GM21526 (cell line): ENCODE measurements around the gene CCDC187.

Source experiments
- ATAC-seq: cut with Tn5 transposase; IDR thresholded peaks from one replicate; pipeline ENCODE4 v1.9.1; 2021; ENCODE audit warnings: moderate library complexity; ENCODE audit not compliant: unreplicated experiment, low FRiP score

The CCDC187 gene

DNA sequence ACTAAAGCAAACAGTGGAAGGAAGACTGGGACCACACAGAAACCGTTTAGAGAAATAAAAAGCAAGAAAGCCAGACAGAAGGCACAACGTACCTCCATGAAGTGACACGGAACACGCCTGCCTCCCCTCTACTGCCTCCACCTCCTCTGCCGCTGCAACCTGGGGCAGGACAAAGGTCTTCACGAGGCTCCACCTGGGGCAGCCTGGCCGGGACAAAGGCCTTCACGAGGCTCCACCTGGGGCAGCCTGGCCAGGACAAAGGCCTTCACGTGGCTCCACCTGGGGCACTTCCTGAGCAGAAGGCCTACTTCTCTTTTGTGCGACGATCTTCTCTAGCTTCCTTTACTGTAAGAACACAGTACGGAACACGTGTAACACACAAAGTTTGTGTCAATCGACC, 70.0 kb downstream of the CCDC187 start:
- no peak for ATAC-seq

- ATAC-seq: no peak
These were observed 70.5 kb downstream of the CCDC187 start for GRCh38 chr9:136233411-136233810.

DNA sequence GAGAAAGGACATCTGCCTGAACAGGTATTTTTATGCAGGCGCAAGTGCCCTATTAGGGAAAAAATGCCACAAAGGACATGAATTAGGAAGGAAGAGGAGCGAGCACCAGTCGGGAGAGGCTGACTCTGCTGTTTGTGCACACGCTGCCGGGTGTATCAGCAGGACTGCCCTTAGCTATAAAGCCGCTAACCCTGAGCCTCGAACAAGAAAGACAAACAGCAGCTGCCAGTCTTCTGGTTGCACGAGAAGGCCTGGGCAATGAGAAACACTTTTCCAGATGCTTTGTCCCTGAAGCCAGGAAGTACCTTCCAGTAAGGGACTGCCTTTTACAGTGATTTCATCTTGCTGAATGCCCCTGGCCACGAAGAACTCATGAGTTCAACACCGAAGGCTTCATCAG, 70.9 kb downstream of the CCDC187 start:
- no peak for ATAC-seq

- ATAC-seq: no peak
These were observed 72.2 kb downstream of the CCDC187 start for GRCh38 chr9:136231478-136232297.

DNA sequence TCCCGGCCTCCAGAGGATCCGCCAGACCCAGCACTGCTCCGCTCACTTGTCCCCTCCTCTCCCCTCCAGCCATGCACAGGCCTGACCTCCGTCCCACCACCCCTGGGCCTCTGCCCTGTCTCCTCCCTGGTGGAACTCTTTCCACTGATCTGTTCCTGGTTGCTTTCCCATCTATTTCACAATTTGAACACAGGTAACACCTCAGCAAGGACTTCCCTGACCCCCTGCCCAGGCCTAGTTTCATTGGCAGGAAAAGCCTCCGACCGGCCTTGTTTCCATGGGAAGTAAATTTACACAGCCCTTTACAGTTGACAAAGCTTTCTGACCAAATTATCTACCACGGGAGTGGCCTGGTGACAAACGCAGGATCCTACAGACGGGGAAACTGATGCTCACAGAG, 73.1 kb downstream of the CCDC187 start:
- ATAC-seq: no peak

DNA sequence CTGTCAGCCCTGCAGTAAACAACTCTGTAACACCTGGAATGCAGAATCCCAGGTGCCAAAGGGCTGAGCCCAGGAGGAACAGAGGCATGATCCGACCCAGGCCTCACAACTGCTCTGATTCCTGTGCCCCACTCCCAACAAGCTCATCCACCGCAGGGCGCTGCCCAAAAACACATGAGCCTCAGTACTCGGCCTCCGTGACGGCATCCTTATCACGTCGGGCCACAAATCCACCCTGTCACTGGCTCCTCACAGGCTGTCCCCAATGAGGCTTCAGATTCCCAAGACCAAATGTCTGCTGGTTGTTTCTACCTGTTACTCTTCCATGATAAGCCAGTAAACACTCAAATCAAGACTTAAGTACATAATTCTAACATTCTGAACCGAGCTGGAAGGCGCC, 73.5 kb downstream of the CCDC187 start:
- ATAC-seq: no peak

- ATAC-seq: no peak
These were observed 74.5 kb downstream of the CCDC187 start for GRCh38 chr9:136229096-136230065.

DNA sequence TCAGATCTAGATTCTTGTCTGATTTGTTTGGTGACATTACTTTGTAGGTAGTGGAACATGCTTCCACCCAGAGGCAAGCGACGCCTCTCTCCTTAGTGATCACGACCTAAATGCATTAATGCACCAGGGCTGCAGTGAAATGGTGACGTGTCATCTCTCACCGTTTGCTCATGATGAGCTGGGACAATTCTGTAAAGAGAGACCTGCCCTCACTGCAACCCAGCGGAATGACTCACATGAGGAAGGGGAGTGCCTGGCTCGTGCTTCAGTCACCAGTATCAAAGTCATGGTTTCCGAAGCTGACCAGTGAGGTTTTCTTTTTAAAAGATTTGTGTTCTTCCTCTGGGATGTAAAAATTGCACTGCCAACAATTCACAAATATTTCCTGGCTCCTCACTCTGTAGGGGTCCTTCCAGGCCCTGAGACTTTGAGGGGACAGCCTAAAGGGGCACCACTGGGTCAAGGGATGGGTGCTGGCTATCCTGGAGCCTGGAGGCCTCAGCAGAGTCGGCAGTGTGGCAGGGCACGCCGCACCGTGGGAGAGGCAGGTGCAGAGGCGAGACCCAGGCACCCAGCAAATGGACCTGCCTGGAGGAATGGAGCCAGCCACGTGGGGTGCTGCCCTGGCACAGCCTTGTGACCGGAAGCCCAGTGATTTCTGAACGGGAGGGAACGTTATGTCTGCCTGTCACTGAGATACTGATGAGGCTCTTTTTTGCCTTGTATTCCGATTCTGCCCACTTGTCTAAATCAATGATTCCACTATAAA, 75.6 kb downstream of the CCDC187 start:
- ATAC-seq: no peak

GRCh38 chr9:136226680-136227407, 77.0 kb downstream of the CCDC187 start:
- ATAC-seq: no peak

DNA sequence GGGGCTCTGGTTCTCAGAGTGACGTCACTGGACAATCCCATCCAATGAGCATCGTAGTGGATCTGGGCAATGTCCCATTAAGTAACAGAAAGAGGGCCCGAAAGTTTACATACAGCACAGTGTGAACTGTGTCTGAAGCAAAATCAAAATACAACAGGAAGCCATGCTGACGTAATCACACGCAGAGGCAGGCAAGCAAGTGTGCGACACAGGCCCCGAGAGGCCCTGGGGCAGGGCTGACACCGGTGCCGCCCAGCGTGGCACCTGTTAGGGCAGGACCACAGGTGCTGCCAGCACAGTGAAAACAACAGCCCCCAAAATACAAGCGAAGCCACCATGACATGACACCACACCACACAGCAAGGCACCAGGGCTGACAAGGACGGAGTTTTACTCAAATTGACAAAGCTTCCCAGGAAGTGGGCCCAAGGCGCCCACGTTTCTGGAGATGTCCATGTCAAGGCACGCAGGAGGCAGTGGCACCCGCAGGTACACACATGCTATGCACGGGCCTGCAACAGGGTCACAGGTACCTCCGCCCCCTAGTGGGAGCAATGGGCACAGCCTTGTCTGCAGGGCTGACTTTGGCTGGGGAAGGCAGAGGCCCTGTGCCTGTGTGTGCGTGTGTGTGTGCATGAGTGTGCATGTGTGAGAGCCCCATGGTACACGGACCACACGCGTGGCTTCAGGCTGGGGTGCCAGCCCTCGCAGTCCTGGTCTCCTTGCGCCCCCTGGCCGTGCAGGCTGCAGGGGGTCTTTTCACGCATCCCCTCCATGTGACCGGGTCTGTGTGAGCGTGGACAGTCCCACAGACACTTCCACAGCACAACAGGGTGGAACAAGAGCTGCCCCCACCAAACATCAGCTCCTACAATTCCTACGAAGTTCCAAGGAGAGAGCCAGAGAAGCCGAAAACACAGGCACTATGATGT, 77.9 kb downstream of the CCDC187 start:
- no peak for ATAC-seq

GRCh38 chr9:136225366-136225747, 78.5 kb downstream of the CCDC187 start:
- ATAC-seq: no peak

GRCh38 chr9:136223871-136224640, 79.8 kb downstream of the CCDC187 start:
- ATAC-seq: no peak

DNA sequence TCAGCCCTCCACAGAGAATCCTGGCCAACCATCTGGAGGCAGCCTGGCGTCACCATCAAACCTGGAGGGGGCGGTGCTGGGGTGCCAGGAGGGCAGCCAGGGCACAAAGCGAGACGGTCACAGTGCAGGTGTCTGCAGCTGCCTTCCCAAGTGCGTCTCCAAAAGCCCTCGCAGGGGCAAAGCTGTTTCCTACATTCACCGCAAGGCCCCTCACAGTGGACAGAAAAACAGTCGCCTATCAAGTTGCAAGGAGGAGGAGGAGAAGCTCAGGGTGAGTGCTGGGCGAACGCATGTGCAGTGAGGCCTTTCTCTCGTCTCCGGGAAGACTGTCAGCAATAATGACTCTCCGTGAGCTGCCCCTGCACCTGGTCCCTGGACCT, 81.0 kb downstream of the CCDC187 start:
- no peak for ATAC-seq

DNA sequence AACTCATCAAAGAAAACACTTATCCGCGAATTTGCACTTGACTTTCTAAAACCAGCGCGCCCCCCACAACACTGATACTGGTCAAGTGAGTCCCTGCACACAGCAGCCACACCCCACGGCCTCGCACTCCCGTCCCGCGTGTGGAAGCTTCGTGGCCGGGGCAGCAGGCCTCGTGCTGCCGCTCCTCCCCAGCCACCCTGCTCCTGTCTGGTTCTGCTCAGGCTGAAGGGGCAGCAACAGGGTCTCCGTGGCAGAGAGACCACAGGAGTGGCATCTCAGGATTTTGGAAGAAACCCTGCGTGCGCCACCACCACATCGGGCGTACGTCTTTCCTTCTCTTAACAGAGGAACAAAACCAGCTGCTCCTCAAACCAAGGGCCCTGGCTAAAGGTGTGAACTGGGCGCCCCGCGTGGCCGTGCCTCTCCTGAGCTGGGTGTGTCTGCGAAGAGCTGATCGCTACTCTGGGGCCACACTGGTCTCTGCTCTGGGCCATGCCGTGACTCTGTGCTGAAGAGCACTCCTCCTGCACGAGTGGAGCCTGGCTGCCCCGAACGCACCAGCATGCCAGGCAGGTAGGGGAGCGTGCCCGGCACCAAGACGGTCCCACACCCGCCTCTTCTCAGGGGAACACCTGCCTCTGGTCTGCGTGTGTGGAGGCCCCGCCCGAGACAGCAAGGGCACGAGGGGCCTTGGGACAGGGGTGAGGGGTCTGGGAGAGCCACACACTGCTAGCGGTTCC, 81.6 kb downstream of the CCDC187 start:
- ATAC-seq: no peak

DNA sequence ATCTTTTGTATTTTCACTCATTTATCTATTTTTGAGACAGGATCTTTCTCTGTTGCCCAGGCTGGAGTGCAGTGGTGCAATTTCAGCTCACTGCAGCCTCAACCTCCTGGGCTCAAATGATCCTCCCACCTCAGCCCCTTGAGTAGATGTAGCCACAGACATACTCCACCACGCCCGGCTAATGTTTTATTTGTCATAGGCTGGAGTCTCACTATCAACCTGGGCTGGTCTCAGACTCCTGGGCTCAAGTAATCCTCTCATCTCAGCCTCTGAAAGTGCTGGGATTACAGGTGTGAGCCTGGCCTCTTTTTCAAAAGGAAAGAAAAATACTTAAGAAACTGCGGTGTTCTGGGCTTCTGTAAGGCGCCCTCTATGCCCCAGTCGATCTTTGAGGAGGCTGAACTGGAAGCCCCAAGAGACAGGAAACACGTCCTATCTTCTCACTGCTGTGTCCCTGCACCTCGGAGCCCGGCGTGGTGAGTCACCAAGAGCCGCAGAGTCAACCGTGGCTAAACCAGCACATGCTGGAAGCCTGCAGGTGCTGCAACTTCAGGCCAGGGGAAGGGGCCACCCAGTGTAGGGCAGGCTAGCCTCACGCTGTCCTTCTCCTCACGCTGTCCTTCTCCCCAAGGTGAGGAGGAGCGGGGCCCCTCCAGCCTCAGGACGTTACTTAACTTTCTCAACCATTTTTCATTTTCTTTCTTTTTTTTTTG, 83.7 kb downstream of the CCDC187 start:
- ATAC-seq: no peak

DNA sequence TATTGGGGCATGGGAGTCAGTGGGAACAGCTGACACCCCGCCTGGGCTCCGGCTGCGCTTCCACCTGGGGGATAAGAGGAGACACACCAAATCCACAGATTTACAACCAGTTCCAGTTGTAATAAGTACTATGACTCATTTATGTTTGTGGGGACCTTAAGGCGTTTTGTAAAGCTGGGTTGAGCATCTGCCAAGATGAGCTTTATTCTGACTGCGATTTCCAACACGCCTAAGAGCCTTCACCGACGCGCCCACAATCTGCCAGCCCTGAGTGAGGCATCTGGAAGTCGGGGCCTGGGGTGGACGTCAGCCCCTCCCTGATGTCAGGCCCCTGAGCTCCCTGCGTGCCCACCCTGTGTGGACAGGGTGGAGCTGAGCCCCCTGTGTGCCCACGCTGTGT, 84.6 kb downstream of the CCDC187 start:
- no peak for ATAC-seq

- no peak for ATAC-seq
These were observed 85.2 kb downstream of the CCDC187 start for GRCh38 chr9:136218673-136219072.
